ENCODE results near the gene SLIT3. TPM values are rescaled to one million over a fixed set of nuclear protein-coding genes. Genes with fewer than 3 reads are reported as not detected.

SLIT3 gene
- 1 to 10 TPM; 6.6 to 6.7 TPM for total RNA-seq

DNA sequence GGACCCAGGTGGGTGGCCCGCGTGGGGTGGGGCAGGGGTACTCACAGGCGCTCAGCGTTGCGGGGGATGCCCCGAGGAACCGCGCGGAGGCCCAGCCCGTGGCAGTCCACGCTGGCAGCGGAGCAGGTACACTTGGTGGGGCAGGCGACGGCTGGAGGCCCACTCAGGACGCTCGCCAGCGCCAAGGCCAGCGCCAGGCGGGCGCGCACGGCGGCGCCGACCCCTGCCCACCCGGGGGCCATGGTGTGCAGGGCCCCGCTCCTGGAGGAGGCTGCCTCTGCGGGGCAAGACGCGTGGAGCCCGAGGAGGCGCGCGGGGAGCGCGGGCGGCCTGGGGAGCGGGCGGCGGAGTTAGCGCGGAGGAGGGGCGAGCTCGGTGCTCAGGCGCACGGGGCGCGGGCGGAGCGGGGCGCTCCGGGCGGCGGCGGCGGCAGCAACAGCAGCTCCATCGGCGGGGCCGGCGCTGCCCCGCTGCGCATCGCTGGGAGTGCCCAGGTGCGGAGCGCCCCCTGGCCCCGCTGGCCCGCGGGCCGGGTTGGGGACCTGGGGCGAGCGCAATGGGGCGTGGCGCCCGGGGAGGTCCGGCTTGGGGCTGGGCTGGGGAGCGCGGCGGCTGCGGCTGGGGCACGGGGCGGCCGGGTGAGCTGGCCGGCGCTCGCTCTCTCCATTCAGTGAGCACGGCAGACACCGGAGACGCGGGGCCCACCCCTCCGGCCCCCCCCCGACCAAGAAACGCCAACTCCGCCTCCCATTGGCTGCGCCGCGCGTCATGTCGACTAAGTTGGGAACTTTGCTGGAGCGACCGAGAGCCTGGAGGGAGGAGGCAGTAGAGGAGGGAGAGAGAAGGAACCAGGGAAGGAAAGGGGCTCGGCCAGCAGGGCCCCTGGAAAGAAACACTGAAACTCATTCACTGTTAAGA, at the start of gene SLIT3:
Gene SLIT3 (minus strand): TSS at position 672 of the 918 bp plus-strand sequence. CDS start 430 bp downstream, at position 242.
- DNase-seq, result peak in 3 of 4 donors; percentile 46 to 52 (median 47)
- Histone ChIP-seq H3K9me3 (no peaks in the 10 kb centered on the region), H3K27me3 (peaks cover 0 to 6% of the 10 kb centered on the region in 2 donors), H3K36me3 (replicated peaks in 1 of 2; ENCODE audit: insufficient read depth in 1 of 2, low read depth in 2 of 2) (no peaks in the 10 kb centered on the region), H3K27ac (no peak within 1 kb of the TSS), H3K4me3 (no peak within 1 kb of the TSS), H3K4me1 (peaks cover 9% of the 10 kb centered on the region)
- intact Hi-C loops (cut with DNase I), result no loop called here
- TF ChIP-seq POLR2A (IDR thresholded peaks at IDR 0.05), result no peak
- TF ChIP-seq, protein P1, sequence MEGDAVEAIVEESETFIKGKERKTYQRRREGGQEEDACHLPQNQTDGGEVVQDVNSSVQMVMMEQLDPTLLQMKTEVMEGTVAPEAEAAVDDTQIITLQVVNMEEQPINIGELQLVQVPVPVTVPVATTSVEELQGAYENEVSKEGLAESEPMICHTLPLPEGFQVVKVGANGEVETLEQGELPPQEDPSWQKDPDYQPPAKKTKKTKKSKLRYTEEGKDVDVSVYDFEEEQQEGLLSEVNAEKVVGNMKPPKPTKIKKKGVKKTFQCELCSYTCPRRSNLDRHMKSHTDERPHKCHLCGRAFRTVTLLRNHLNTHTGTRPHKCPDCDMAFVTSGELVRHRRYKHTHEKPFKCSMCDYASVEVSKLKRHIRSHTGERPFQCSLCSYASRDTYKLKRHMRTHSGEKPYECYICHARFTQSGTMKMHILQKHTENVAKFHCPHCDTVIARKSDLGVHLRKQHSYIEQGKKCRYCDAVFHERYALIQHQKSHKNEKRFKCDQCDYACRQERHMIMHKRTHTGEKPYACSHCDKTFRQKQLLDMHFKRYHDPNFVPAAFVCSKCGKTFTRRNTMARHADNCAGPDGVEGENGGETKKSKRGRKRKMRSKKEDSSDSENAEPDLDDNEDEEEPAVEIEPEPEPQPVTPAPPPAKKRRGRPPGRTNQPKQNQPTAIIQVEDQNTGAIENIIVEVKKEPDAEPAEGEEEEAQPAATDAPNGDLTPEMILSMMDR (IDR thresholded peaks at IDR 0.05), result no peak
- 1 to 2% methylated on average over 22 to 88 of the region's 101 CpGs for WGBS, 2 donors
- ATAC-seq, result peak; percentile 55

DNA sequence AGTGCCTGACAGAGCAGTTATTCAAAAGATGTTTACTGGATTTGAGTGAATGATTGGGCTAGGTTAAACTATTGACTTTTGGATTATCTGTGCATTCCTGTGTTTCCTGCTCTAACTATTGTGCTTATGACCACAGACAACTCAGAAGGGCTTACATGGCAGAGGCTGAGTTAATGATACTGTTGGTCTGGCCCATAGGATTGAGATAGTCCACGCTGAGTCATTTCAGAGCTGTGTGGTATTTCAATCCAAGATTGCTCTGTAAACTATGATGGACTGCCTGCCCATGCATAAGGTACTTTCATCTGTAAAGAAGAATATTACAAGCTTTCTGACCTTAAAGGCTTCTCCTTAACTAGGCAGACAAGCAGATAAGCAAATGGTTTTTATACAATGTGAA, 49.1 kb upstream of the SLIT3 start:
- Histone ChIP-seq H3K36me3 (replicated peaks in 1 of 2; ENCODE audit: insufficient read depth in 1 of 2, low read depth in 2 of 2) (no peaks in the 10 kb centered on the region), H3K27me3 (no peaks in the 10 kb centered on the region), H3K4me3 (no peak overlapping the region), H3K27ac (no peak overlapping the region), H3K9me3 (no peaks in the 10 kb centered on the region), H3K4me1 (no peaks in the 10 kb centered on the region)
- DNase-seq, result no peak
- TF ChIP-seq POLR2A (IDR thresholded peaks at IDR 0.05), result no peak
- TF ChIP-seq, protein P1 (IDR thresholded peaks at IDR 0.05), result no peak
- WGBS, 2 donors, result 60 to 73% methylated on average over 1 of the region's 1 CpG
- no peak for ATAC-seq
- intact Hi-C loops (cut with DNase I), result no loop called here

DNA sequence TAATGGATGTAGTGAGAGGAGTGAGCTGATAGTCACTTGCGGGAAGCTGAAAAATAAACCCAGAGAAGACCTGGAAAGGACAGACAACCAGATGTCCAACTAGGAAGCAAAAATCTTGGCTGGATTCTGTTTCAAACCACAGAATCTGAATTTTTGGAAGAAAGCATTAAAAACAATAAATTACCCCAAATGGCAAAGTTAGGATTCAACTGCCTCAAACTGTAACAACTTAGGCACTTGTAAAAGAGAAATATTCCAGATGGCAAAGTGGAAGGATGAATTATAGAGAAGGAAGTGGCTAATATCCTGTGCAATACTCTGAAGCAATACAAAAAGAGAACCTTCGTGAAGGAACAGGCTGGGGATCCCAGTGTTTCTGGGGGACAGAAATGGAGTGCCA, 46.8 kb upstream of the SLIT3 start:
- H3K36me3 ChIP-seq (replicated peaks in 1 of 2; ENCODE audit: insufficient read depth in 1 of 2, low read depth in 2 of 2), result no peaks in the 10 kb centered on the region
- H3K4me3 ChIP-seq, result no peak overlapping the region
- no peaks in the 10 kb centered on the region for H3K9me3 ChIP-seq
- WGBS, 2 donors, result 57 to 75% methylated on average over 2 of the region's 2 CpGs
- no peak for ATAC-seq
- H3K27ac ChIP-seq, result no peak overlapping the region
- intact Hi-C loops (cut with DNase I), result no loop called here
- no peak for TF ChIP-seq POLR2A (IDR thresholded peaks at IDR 0.05)
- TF ChIP-seq, protein P1 (IDR thresholded peaks at IDR 0.05), result no peak
- no peaks in the 10 kb centered on the region for H3K4me1 ChIP-seq
- DNase-seq, result no peak
- H3K27me3 ChIP-seq, result no peaks in the 10 kb centered on the region

DNA sequence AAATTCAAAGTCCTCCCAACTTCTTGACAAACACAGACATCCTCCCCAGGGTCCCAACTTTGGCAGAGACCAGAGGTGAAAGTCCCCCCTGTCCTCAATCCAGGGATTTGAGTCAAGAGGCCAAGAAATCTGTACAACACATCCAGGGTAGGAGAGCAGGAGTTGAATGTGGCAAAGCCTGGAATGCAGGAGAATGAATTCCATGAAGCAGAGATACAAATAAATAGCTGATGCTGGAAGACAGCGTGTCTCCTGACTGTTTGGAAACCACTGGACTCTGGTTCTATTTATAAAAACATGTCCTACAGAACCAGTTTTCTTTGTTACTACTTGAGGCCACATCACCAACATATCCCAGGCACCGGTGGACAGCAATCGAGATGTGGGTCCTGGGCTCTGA, 43.7 kb upstream of the SLIT3 start:
- Histone ChIP-seq H3K9me3 (no peaks in the 10 kb centered on the region), H3K36me3 (replicated peaks in 1 of 2; ENCODE audit: insufficient read depth in 1 of 2, low read depth in 2 of 2) (no peaks in the 10 kb centered on the region), H3K27ac (no peak overlapping the region), H3K27me3 (no peaks in the 10 kb centered on the region), H3K4me1 (no peaks in the 10 kb centered on the region), H3K4me3 (no peak overlapping the region)
- WGBS, 2 donors, result 80 to 81% methylated on average over 3 of the region's 3 CpGs
- peak in 3 of 4 donors; percentile 7 to 20 (median 17) for DNase-seq
- TF ChIP-seq POLR2A (IDR thresholded peaks at IDR 0.05), result no peak
- TF ChIP-seq, protein P1 (IDR thresholded peaks at IDR 0.05), result no peak
- ATAC-seq, result no peak
- intact Hi-C loops (cut with DNase I), result no loop called here
